Nucleus accumbens (tissue), 56 donors: Measurements from ENCODE around the gene KCNIP2.
A peak's percentile ranks its signal among the peaks of the same experiment; 100 is the strongest.

ENCODE experiments used
- DNase-seq, 56 donors: peaks; one replicate each; lab custom pipeline; 2025; lab: John Stamatoyannopoulos, UW

The KCNIP2 gene

DNA sequence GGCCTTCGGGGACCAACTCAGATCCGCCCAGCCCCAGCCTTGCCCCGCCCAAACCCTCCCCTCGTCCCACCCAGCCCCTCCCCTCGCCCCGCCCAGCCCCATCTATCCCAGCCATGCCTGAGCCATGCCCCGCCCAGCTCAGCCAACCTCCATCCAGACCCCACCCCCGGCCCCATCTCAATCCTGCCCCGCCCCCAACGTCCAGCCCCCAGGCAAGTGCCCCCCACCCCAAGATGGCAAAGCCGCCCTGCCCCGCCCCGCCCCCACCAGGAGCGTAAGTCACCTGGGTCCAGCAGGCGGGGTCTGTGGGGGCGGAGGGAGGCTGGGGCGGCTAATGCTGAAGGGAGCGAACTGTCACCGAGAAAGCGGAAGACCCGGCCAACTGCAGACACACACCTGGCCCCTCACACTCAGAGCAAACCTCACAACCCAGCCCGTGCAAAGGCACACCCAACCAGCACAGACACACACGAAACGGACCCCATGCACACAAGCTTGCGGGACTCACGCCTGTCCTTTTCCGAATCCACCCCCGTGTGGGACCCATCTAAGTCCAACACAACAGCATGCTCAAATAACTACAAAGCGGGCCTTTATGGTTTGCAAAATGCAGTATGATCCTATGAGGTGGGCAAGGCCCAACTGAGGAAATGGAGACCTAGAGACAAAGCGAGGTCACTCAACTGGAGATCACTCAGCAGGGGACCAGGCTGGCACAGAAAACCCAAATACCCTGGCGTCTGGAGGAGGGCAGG lies 13.9 kb downstream of the KCNIP2 start:
- DNase-seq: peak in 5 of 56 donors; percentile 12 to 33 (median 14)

DNA sequence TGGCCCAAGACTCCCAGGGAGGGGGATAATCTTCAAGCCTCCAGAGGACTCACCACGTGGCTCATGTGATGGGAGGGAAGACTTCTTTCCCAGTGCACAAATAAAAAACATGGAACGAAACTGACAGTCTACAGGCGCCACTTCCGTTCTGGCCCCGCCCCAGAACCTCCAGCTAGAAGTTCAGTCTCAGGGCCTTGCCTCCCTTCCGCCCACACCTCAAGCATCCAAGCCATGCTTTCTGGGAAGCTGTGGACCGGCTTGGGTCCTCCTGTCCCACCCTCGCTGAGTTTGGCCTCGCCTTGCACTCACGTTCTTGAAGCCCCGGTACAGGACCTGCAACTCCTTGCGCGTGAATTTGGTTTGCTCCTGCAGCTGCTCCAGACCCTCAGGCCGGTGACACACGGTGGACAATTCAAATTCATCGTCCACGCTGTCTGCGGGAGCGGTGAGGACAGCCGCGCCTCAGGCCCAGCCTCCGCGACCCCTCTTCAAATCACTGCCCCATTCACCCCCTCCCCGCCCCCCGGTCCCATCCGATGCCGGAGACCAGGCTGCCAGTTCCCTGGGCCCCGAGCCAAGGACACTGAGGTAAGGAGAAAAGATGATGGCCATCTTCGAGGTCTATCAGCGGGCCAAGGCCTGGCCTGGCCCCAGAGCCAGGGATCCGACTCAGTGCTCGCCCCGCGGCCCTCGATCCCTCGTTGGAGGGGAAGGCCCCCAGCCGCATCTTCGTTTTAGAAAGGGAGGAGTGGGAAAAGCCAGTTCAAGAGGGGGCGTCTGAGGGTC lies 14.6 kb downstream of the KCNIP2 start:
- no peak for DNase-seq

GRCh38 chr10:101827919-101828600 lies 15.5 kb downstream of the KCNIP2 start:
- no peak for DNase-seq

GRCh38 chr10:101826852-101827434 lies 16.7 kb downstream of the KCNIP2 start:
- no peak for DNase-seq

DNA sequence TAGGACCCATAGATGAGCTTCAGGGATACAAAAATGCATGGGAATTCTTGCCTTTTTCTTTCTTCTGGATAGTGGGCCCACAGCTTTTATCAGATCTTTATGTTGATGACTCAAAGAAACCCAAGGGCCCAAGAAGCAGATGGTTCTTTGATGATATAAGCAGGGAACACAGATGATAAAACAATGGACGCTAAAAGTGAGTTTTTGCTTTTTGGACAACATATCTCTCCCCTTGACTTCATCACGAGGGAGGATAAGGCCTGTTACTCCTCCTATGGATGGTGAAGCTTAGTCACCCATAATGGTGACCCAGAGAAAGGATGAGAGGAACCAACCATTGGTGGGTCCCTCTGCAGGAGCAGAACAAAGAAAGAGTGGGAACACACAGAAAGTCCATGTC lies 18.9 kb downstream of the KCNIP2 start:
- DNase-seq: no peak

- DNase-seq: peak in 9 of 56 donors; percentile 33 to 80 (median 57)
These were observed 24.5 kb downstream of the KCNIP2 start for GRCh38 chr10:101818872-101819633.

- DNase-seq: peak; percentile 87 to 100 (median 97)
These were observed 25.3 kb downstream of the KCNIP2 start, which contains the start of gene OGA for GRCh38 chr10:101818119-101818871. Gene OGA, minus strand, starts transcription at chr10:101818444. Its CDS starts 422 bp downstream, at chr10:101818022.

GRCh38 chr10:101817337-101818118 lies 26.1 kb downstream of the KCNIP2 start:
- DNase-seq: peak in 37 of 56 donors; percentile 22 to 76 (median 54)

GRCh38 chr10:101816913-101817336 lies 26.7 kb downstream of the KCNIP2 start:
- no peak for DNase-seq

GRCh38 chr10:101816376-101816775 lies 27.2 kb downstream of the KCNIP2 start:
- no peak for DNase-seq

- DNase-seq: no peak
These were observed 29.0 kb downstream of the KCNIP2 start for GRCh38 chr10:101814466-101815071.

DNA sequence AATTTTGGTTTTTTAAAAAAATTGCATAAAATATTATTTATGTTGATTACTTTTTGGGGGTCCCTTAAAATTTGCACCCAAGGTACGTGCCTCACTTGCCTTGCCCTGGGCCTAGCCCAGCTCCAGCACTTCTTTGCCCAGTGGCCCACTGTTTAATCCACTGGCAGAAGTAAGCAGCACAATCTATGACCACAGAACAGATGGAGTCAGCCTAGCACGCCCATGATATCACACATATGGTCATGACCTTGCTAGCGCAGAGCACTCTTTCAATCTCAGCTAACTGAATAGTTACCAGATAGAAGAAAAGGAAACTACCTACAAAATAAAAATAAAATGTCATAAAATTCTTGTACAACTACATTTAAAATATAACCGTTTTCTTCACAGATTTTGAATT lies 31.0 kb downstream of the KCNIP2 start:
- DNase-seq: no peak

DNA sequence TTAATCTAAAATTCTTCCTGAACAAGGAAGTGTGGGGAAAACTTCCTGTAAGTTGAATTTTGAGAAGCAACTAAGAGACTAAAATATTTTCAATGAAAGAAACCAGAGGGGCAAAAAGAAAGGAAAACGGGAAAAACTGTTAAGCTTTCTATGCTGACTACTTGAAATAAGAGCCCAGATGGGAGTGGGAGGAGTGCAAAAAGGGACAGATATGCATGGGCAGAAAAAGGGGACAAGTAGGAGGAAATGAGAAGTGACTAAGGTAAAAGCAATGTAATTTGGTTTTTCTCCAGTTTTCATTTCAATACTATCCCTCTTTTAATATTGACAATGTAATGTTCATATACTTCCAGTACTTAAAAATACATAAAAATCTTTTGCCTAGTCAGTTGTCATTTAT lies 36.4 kb downstream of the KCNIP2 start:
- DNase-seq: no peak

GRCh38 chr10:101803511-101803910 lies 40.1 kb downstream of the KCNIP2 start:
- no peak for DNase-seq

GRCh38 chr10:101797403-101798059 lies 46.1 kb downstream of the KCNIP2 start:
- DNase-seq: no peak

- no peak for DNase-seq
These were observed 50.1 kb downstream of the KCNIP2 start for GRCh38 chr10:101793526-101793925.

DNA sequence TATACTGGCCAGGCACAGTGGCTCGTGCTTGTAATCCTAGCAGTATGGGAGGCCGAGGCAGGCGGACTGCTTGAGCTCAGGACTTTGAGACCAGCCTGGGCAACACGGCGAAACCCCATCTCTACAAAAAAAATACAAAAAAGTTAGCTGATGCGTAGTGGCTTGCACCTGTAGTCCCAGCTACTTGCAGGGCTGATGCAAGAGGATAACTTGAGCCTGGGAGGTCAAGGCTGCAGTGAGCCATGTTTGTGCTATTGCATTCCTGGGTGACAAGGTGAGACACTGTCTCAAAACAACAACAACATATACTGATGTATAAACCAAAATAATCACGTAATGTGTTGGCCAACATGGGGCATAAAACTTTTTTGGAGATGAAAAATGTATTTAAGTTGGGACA lies 53.9 kb downstream of the KCNIP2 start:
- no peak for DNase-seq
